Measurements from ENCODE around the gene EEF1AKMT2.

The EEF1AKMT2 gene

GRCh38 chr10:124736491-124737136 is 55.1 kb downstream of the EEF1AKMT2 start:
- no peak for DNase-seq

DNA sequence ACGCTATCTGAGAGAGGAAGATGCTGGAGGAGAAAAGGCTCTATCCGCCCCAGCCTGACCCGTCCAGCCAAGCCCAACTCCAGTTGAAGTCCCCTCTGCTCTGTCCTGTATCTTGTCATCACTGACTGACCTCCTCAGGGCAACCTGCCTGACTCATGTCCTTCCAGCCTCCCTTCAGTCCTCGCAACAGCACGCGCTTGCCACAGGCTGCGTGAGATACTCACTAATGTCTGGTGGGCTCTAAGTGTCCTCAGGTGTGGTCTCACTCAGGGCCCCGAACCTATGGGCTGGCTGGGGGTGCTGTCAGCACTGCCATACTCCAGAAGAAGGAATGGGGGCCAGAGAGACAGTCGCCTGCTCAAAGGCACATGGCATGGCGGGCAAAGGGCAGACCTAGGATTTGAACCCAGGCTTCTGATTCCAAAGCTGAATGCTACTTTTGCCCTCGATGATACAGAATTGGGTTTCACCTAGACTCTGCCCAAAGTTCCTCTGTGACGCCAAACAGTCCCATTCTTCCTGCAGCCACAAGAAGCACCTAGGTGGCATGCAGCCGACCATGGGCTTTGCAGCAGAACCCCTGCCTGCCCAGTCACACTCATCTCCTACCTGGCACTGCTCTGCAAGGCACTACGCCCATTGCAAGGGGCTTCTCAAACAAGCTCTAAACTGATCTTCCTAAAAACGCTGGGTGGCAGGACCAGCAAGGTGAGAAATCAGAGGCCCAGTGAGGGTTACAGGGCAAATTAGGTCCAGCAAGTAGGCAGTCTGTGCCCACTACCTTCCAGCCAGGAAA is 56.0 kb downstream of the EEF1AKMT2 start:
- no peak for DNase-seq

DNA sequence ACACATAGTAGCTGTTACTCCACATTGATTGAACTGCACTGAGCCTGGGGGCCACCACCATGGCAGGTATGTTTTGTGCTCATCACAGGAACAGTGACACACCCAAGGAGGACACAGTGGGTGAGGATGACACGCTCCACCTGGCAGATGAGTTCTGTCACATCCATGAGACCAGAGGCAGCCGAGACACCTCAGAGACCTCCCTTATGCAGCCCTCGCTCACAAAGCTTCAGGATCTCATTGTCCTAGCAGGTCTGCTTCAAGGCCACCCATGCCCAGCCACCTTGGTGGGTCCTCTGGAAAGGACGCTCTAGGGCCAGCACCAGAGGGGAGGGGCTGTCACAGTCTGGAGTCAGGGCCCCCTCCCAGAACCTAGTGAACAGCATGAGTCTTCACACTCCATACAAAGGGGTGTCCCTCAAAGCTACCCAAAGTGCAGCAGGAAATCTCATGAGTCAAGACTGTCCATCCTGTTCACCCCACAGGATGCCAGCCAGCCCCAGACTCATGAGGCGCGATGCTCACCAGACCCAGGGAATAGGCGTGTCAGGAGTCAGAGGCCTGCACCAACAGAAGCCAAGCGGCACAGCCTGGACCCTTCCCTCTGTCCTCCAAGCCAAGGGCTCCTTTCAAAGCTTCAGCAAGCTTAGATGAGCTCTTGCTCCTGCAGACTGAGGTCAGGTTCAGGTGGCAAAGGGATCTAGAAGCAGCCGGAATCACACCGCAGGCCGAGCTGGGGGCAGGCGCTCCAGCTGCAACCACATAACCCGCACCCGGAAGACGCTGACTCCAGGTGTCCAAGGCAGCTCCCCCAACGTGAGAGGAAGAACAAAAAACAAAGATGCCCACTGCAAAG is 57.1 kb downstream of the EEF1AKMT2 start:
- DNase-seq = no peak

DNA sequence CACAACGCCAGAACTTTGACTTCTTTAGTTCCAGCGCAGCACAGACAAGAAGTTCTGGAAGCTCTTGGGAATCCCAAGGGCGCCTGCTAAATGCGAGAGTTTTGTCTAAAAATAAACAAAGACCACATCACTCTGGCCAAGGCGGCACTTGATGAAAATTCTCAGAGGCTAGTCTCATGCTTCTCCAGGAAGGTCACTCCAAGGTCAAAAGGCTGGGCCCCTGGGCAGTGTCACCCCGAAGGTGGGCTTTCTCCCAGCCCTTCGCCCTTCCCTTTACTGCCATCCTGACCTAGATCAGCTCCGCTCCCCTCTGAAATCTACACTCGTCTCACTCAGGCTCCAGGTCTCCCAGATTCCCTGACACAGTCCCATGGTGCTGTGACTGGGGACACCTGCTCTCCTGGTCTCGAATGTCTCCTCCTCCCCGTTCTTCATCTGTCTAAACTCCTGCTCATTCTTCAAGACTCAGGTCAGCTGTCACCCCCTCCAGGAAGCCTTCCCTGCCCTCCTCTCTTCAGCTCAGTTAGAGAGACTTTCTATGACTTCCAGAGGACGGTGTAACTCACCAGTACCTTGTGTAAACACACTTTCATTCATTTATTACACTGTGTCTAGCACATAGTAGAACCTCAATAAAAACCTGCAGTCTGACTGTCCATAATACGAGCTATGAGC is 58.0 kb downstream of the EEF1AKMT2 start:
- no peak for DNase-seq

- DNase-seq = no peak
Observed at GRCh38 chr10:124732931-124733570, 58.6 kb downstream of the EEF1AKMT2 start.

- no peak for DNase-seq
Observed at GRCh38 chr10:124731551-124731950, 60.1 kb downstream of the EEF1AKMT2 start.

DNA sequence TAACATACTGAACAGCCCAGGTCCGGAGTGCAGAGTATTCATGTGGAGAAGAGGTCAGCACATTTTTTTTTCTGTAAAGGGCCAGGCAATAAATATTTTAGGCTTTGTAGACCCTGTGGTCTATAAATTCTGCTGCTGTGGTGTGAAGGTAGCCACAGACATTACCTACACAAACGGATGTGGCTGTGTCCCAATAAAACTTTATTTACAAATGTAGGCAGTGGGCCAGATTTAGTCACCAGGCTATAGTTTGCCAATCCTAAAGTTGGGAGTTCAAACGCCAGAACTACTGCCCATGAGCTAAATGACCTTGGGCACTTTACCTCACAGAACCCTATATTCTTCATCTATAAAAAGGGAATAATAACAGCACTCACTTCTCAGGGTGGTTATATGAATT is 60.9 kb downstream of the EEF1AKMT2 start:
- DNase-seq = no peak

DNA sequence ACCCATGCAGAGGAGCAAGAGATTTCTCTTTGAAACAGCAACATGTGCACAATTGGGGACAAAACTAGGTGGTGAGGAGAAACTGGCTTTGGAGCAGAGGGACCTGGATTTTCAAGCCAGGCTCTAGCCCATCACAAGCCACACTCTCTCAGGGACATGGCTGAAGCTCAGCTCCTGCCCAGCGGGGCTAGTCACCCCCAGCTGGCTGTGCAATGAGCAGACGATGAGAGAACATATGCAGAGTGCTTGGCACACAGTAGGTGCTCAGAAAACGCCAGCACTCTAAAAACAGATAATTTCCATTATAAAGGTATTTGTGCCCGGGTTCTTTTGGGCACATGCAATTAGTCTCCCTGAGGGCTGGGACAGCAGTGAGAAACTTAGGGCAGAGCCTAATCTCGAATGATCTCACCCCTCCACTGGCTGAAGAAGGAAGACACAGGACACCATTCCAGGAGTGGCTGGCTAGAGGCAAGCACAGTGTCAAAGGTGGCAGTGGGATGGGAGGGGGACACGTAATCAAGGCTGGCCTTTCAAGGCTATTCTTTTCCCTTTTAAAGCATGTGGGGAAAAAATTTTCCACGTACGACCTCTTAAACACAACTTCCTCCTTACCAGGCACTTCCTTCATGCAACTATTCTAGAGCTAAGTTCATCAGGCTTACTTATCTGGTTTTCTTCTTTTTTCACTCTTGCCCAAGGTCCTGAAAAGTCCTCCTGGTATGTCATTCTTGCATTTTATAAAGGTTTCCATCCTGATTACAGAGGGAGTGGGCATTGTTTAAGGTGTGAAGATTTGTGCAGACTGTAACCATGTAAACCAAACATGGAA is 62.6 kb downstream of the EEF1AKMT2 start:
- no peak for DNase-seq

GRCh38 chr10:124728071-124728829 is 63.4 kb downstream of the EEF1AKMT2 start:
- DNase-seq = no peak

GRCh38 chr10:124727361-124727960 is 64.2 kb downstream of the EEF1AKMT2 start:
- DNase-seq = no peak

- no peak for DNase-seq
Observed at GRCh38 chr10:124725791-124726190, 65.9 kb downstream of the EEF1AKMT2 start.

DNA sequence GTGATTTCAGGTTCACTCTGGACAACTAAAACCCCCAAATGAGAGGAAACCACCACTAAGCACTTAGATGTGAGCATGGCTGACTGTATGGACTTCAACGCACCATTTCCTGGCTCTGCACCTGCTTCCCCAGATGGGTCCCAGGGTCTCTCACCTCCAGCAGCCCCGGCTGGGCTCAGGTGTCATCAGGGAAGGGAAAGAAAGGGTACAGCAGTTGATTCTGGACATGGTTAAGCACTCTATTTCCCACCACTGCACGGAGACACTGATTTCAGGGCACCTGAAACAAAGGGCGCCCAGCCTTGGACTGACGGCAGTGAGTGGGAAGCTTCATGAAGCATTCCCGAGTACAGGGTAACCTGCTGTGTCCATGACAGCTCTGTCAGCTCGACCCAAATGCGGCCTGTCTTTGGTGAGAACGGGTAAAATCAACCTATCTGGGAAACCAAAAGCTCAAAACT is 66.5 kb downstream of the EEF1AKMT2 start:
- no peak for DNase-seq

GRCh38 chr10:124724279-124725027 is 67.2 kb downstream of the EEF1AKMT2 start:
- DNase-seq = no peak

DNA sequence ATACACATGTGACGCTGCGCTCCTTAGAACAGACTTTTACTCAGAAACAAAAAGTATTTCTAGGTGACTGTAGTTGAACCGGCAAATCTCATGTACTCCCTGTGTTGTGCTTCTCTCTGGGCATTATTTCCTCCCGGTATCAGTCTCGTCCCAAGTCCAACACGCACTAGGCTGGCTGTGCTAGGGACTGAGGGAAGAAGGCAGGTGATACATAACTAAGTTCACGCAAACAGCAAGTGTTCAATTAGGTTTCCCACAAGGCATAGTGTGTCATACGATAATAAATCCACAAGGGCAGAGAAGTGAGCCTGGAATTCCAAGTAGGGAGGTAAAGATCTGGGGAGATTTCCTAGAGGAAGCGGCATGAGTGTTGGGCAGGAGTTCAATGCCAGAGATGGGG is 67.9 kb downstream of the EEF1AKMT2 start:
- DNase-seq = no peak

GRCh38 chr10:124722798-124723783 is 68.6 kb downstream of the EEF1AKMT2 start:
- DNase-seq = no peak

- no peak for DNase-seq
Observed at GRCh38 chr10:124721330-124722045, 70.2 kb downstream of the EEF1AKMT2 start.

GRCh38 chr10:124719213-124719851 is 72.4 kb downstream of the EEF1AKMT2 start:
- peak; percentile 49 for DNase-seq

Measured in fibroblast of skin of right biceps (primary cell).